Muscle of back (tissue), 11 donors: ENCODE measurements around the gene NEO1. TPM values are rescaled to one million over a fixed set of nuclear protein-coding genes. Genes with fewer than 3 reads are reported as not detected.

Experiments used
- DNase-seq, 3 donors: peaks; one replicate each; pipeline versions ENCODE4 v3.0.0 to v3.0.0-alpha.2; 2013
- polyA plus RNA-seq, 10 donors: library from polyadenylated mRNA; unstranded; fragments of 120-200 nt; gene quantifications; one replicate each; pipeline ENCODE4 v1.2.1, GENCODE V29; 2013; ENCODE audit not compliant: insufficient read length in 10 of 10

Gene NEO1
- polyA plus RNA-seq, 10 donors = 45.1 to 57.4 (median 49.9) TPM

DNA sequence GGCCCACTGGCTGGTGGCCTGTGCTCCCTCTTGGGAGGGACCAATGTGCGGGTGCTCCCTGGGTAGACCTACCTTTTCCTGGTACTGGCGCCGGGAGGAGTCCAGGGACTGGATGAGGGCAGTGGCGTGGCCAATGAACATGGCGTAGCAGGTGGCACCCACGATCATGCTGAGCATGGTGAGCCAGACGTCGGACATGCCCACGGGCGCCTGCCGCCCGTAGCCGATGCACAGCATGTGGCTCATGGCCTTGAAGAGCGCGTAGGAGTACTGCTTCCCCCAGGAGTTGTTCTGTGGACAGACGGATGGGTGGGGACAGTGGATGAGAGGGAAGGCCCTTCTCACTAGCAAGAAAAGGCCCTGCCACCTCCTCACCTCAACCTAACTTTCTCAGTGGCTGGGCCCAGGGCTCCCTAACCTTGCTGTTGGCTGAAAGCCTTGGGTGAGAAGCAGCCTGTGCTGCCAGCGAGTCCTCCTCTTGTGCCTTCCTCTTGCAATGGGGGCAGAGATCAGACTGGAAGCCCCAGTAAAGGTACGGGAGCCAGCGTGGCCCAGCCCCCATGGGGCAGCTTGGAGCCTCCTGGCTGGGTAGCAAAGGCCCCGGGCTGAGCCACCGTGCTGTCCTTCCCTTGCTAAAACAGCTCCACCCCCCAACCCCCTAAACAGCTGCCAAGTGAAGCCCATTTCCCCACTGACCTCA lies 277.4 kb downstream of the NEO1 start:
- DNase-seq = no peak

- no peak for DNase-seq
Measured at GRCh38 chr15:73330206-73331051, 278.2 kb downstream of the NEO1 start.

GRCh38 chr15:73331501-73331900 lies 279.2 kb downstream of the NEO1 start:
- no peak for DNase-seq

GRCh38 chr15:73331991-73332925 lies 280.0 kb downstream of the NEO1 start:
- DNase-seq = no peak

DNA sequence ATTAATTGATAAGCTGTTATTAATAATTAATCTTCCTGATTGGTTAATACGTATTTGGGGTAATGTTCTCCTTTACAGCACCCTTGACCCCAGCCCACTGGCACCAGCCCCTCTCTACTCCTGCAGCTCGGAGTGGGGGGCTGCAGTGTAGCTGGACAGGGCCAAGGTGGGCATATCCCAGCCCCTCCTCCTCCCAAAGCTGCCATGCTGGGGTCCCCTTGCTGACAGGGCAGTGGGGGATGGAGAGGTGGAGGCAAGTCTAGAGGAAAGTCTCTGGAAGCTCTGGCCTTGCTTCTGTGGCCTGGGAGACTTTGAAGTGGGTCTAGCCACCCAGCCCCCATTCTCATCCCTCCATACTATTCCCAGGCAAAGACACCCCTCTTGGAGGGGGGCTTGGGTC lies 280.7 kb downstream of the NEO1 start:
- DNase-seq = no peak

GRCh38 chr15:73334086-73334485 lies 281.8 kb downstream of the NEO1 start:
- no peak for DNase-seq

- no peak for DNase-seq
Measured at GRCh38 chr15:73335026-73335425, 282.8 kb downstream of the NEO1 start.

DNA sequence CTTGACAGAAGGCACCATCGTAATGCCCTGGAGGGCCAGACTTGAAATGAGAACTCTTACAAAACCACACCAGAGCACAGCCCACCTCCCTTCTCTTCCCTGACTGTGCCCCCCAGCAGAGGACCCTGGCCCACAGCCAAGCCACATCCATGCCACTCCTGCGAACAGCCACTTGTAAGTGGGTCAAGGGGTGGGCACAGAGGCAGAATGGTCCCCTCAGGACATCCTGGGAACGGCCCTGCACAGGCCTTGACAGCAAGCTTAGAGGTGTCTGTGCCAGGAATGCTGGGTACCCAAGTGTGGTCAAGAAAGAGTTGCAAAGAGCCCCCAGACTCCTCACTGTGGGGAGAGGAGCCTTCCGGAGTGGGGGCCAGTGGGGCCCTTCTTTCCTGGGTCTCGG lies 283.2 kb downstream of the NEO1 start:
- DNase-seq = no peak

DNA sequence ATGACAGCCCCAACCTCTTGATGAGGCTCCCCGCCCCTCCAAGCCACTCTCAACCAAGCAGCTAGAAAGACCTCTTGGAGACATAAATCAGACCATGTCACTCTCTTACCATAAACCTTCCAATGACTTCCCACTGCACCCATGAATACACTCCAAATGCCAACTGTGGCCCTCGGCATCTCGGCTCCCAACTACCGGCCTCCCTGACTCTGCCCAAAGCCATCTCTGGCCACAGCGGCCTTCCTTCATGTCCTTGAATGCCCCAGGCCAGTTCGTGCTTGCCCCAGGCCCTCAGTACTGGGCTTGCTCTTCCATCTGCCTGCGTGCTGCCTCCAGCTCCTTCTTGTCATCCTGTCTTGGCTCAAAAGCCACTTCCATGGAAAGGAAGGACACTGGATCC lies 284.5 kb downstream of the NEO1 start:
- no peak for DNase-seq

GRCh38 chr15:73337187-73337586 lies 284.9 kb downstream of the NEO1 start:
- no peak for DNase-seq

DNA sequence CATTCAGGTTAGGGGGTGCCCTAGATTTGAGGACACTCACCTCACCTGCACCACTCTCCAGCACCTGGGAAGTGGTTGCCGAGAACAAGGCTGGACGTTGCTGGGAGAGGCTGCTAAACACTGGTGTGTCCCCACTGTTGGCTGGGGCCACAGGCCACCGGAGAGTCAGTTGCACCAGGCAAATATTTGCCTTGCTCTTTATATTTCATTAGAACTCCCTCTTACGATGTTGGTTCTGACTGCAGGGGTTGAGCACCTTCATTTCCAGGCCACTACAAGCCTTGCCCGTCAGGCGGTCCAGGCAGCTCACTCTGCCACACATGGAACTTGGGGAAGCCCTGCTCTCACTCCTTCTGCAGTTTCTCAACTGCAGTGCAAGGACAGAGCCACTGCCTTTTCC lies 285.8 kb downstream of the NEO1 start:
- no peak for DNase-seq

- DNase-seq = no peak
Measured at GRCh38 chr15:73338606-73339374, 286.5 kb downstream of the NEO1 start.

DNA sequence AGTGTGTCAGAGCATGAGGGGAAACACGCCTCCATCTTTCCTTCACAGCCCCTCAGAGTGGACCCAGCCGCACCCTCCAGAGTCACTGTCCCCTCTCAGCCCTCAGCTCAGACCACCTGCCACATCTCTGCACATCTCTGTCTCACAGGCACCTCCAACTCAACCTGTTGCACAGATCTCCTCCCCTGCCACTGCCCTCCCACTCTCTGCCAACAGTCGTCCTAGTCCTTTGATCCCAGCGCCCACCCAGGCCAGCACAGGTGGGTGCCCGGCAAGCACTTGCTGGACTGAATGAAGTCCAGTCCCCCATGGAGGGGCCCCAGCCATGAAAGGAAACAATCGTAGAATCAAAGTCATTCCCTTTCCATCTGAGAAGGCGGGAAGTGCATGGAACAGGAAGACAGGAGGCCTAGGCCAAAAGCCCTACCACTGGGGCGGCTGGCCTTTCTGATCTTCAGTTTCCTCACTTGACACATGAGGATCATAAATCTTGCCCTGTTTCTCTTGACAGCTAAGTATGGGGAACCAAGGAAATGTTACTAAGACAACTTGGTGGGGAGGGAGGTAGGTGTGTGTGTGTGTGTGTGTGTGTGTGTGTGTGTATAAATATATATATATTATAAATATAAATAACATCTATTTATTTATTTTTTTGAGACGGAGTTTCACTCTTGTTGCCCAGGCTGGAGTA lies 288.4 kb downstream of the NEO1 start:
- no peak for DNase-seq

- DNase-seq = peak in 1 of 3 donors; percentile 18
Measured at GRCh38 chr15:73341886-73342600, 289.8 kb downstream of the NEO1 start.

DNA sequence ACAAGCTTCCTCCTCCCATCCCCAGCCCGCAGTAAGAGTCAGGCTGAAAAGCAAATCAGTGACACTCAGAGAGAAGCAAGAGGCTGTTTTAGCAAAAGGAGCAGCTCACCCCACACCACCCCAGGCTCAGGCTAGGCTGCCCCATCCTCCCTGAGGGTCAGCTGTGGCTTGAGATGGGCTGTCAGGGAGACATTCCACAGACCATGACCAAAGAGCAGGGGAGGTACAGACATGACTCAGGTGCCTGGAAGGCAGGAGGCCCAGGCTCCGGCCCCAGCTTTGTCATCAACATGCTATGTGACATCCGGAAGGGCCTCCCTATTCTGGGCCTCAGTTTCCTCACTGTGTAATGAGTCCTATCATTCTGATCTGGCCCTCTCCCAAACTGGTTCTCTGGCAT lies 291.8 kb downstream of the NEO1 start:
- no peak for DNase-seq

GRCh38 chr15:73345658-73346057 lies 293.4 kb downstream of the NEO1 start:
- no peak for DNase-seq

GRCh38 chr15:73346735-73347312 lies 294.6 kb downstream of the NEO1 start:
- peak; percentile 32 to 62 (median 43) for DNase-seq

GRCh38 chr15:73349191-73349590 lies 296.9 kb downstream of the NEO1 start:
- DNase-seq = no peak

DNA sequence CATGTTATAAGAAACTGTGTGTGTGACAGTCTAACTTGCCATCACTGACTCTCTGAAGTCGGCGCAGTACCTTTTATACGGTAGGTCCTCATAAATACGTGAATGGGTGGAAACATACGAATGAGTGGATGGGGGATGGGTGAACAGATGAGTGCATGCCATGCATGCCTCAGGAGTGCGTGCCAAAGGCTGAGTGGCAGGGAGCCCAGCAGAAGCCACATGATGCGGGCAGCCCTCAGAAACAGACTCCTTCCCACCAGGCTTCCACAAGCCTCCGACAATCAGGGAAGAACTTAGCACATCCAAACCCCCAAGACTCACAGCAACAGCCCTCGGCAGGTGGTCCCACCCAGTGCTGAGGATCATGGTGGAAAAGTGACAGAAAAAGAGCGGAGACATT lies 299.8 kb downstream of the NEO1 start:
- no peak for DNase-seq

DNA sequence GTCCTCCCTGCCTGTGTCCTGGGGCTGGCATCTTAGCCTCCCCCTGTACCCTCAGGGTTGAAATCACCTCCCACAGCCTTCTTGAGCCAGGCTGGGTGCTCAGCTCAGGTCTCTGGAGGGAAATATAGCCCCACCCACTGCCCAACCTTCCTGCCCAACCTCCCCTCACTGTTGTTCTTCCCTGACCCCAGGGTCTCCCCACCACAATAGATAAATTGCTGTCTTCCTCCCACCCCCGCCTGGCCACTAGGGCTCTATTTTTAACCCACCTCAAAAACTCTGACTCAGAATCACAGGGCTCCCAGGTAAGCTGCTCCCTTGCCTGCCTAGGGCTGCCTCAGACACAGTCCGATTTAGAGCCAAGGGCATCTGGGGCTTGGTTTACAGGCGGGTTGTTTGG lies 301.5 kb downstream of the NEO1 start:
- DNase-seq = no peak
